Muscle of arm (tissue), 12 donors: ENCODE results near the gene SFTA2. TPM values are rescaled to one million over a fixed set of nuclear protein-coding genes. Genes with fewer than 3 reads are reported as not detected.

Experiments used
- DNase-seq: peaks from one replicate; pipeline ENCODE4 v3.0.0-alpha.2; 2013
- polyA plus RNA-seq, 12 donors: library from polyadenylated mRNA; unstranded; fragments of 120-200 nt; gene quantifications; one replicate each; pipeline ENCODE4 v1.2.1, GENCODE V29; 2013; ENCODE audit not compliant: insufficient read length in 12 of 12

Gene SFTA2
- polyA plus RNA-seq, 12 donors = 0.57 to 1.7 (median 0.90) TPM; not detected in 9

DNA sequence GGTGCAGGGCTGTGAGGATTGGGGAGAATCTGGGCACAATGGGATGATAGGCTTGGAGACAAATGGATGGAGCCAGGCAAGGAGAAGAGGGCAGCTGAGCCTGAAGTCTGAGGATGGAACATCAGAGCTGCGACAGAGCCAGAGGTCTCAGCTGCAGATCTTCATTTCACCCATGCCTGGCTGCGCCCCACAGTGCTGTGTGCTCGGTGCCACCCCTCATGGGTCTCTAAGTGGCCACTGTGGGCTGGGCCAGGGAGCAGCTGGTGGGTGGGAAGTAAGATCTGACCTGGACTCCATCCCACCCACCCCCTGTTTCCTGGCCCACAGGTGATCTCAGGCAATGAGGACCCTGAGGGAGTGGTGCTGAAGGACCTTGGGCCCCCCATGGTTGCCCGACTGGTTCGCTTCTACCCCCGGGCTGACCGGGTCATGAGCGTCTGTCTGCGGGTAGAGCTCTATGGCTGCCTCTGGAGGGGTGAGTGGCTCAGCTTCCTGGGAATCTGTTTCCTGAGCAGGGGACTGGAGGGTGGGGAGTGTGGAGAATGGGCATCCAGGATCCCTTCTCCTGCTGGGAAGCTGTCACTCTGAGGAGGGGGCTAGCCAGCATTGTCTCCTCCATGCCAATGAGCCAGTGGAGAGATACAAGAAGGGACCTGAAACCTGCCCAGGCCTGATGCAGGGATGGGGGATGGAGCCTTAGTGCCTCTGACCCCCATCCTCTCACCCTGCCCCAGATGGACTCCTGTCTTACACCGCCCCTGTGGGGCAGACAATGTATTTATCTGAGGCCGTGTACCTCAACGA lies 41.1 kb downstream of the SFTA2 start:
- no peak for DNase-seq

DNA sequence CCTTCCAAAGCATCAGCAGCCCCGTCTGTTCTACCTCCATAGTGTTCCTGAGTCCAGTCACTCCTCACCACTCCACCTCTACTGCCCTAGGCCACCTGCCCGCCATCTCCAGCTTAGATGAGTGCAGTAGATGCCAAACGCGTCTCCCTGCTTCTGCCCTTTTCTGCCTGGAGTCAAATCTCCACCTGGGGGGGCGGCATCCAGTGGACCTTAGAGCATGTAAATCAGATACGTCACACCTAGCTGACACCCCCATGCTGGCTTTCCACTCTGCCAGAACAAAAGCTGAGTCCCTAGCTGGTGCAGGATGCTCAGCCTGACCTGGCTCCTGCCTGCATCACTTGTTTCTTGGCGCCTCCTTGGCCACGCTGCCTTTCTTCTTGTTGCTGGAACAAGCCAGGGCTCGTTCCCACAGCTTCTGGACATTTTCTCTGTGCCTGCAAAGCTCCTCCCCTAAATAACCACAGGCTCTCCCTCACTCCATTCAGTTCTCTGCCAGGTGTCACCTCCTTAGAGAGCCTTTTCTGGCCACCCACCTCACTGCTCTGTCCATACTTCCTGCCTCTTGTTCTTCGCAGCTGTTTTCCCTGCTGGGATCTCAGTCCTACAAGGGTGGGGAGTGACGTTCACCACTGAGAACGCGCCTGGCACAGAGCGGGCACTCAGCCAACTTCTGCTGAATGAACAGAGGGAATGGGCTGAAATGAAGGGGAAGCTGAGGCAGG lies 41.9 kb downstream of the SFTA2 start:
- no peak for DNase-seq

DNA sequence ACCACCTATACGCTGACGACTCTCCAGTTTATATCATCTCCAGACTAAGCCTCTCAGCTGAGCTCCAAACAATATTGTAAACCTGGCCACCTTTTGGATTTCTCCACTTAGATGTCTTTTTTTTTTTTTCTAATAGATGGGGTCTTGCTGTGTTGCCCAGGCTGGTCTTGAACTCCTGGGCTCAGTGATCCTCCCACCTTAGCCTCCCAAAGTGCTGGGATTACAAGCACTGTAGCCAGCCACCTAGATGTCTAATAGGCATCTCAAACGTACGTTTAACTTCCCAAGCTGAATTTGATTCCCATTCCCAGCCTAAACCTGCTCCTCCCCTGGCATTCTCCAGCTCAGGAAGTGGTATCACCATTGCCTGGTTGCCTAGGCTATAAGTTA lies 42.5 kb downstream of the SFTA2 start:
- DNase-seq = no peak

DNA sequence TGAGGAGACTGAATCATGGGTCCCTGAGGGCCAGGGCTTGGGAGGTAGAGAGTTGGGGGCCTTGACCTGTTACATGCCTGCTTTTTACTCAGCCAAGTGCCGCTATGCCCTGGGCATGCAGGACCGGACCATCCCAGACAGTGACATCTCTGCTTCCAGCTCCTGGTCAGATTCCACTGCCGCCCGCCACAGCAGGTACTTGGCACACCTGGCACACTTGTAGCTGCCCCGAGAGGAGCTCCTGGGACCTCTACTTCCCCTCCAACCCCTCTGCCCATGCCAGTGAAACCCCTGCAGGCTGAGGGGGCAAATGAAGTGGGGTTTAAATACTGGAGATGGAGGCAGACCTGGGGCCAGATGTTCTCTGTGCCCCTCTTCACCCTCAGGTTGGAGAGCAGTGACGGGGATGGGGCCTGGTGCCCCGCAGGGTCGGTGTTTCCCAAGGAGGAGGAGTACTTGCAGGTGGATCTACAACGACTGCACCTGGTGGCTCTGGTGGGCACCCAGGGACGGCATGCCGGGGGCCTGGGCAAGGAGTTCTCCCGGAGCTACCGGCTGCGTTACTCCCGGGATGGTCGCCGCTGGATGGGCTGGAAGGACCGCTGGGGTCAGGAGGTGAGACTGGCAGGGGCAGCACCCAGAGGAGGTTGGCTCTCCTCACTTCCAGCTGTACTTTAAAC lies 43.0 kb downstream of the SFTA2 start:
- DNase-seq = no peak

DNA sequence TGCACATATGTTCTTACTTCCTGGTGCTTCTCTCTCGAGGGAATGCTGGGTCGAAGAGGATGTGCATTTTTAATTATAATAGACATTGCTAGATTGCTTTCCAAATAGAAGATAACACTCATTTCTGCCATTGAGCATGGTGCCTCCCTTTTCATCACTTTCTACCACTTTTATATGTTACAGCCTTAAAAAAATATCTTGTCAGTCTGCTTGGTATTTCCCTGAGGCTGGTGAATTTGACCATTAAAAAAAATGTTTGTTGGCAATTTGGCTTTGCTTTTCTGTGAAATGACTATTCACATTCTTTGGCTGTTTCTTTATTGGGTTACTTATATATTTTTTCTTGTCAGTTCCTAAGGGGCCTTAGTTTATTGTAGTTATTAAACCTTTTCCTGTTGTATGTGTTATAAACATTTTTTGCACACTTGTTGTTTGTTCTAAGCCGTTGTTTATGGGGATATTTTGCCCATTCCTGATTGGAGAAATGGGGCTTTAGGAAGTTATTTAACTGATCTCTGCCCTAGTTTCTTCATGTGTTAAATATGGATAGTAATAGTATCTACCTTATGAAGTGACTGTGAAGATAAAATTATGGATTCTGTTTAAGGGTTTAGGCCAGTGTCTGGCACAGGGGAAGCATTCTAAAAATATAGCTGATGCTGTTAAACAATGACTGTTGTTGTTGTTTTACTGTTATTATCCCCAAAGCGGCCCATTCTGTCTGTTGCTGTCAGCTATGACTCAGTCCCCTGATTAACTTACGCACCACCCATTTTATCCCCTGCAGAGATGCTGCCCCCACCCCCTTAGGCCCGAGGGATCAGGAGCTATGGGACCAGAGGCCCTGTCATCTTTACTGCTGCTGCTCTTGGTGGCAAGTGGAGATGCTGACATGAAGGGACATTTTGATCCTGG lies 43.8 kb downstream of the SFTA2 start:
- no peak for DNase-seq

DNA sequence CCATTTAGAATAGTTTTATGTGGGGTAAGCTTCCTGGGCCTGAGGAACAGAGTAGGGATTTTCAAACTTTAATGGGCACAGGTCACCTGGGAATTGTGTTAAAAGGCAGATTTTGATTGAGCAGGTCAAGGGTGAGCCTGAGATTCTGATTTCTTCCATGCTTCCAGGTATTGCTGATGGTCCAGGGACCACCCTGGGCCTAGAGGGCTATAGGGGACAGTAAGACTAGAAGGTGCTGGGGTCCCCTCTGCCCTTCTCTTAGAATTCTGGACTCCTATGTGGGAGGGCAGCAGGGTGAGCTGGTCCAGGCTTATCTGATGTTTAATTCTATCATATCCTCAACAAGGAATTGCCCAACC lies 45.1 kb downstream of the SFTA2 start:
- no peak for DNase-seq

DNA sequence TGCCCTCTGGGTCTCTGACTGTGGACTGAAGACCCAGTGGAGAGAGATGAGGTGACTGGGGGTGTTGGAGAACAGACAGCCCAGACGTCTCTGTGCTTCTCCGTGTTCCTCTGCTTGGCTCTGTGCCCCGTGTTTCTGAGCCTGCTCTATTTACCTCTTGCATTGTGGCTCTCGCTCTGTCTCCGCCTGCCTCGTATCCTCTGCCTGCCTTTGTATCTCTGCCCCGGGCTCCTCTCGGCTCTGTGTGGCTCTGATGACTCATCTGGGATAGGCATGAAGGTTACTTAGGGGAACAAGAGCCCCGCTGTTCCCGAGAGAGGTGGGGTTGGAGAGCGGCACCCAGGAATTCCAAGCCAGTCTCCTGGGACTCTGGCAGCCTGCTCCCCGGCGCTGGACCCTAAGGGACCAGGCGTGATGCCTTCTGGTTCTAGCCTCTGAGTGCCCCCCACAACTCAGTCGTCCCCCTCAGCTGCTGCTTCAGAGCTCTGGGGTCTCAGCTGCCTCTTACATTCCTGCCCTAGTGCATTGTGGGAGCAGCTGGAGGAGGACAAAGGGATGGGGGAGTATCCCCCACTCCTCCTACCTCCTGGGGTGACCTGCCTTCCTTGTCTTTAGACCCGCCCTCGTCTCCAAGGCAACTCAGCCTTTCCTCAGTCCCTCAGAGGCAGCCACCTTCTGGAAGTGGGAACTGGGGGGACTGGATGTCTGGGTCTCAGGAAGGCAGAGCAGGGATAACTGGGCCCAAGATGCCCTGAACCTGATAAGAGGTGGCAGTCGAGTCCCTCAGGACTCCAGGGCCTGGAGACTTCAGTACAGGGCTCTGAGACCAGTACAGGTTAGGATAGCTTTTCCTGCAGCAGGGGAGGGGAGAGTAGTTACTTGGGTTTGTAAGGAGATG lies 45.7 kb downstream of the SFTA2 start:
- peak; percentile 41 for DNase-seq

DNA sequence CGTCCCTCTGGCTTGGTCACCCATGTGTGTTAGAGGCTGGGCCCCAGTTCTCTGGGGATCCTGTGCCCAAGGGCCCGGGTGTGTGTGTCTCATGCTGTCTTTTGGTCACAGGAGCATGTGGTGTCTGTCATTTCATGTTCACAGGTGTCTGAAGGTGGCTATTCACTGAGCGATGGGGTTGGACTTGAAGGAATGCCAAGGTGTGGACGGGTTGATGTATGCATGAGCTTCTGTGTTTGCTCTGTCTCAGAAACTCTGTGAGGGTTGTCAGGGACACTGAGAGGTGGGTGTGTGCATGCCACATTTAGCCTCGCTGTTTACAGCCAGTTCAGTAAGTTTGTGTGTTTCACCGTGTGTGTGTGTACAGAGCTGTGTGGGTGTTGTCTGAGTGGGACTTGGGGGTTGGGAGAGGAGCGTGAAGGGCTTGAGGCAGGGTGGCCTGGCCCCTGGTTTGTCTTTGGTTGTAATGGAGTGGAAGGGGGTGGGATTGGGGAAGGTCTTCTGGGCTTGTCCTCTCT lies 46.4 kb downstream of the SFTA2 start:
- peak; percentile 26 for DNase-seq

DNA sequence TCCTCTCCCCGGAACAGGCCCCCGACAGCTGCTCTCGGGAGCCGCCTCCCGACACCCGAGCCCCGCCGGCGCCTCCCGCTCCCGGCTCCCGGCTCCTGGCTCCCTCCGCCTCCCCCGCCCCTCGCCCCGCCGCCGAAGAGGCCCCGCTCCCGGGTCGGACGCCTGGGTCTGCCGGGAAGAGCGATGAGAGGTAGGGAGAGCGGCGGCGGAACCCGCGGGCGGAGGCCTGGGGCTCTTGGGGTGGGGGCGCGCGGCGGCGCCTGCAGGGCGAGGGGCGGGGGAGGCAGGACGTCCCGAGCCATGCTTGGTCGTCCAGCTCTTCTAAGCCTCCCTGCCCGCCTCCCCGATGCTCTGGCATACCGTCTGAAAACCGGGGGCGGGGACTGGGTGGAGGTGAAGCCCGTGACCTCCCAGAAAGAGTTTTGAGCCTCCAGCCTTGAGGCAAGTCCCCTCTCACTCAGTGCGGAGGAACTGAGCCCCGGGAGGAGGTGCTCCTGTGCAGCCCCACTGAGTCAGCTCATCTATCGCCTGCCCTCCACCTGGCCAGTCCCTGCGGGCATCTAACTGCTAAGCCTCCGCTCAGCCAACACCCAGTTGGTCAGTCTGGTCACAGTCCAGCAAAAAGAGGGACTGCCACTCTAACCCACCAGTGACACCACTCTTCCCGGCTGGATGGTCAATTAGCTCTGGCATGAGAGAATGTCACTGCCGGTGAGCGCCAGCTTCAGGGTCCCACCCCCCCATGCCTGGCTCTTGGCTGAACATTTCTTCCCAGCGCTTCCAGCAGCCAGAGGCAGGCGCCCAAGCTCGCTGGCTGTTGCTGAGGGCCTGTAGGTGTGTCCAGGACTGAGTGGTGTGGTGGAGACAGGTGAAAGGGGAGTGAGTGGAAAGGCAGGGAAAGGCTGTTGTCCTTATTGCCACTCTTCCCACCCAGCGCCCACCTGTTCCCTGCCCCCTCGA lies 47.2 kb downstream of the SFTA2 start:
- DNase-seq = peak; percentile 42

DNA sequence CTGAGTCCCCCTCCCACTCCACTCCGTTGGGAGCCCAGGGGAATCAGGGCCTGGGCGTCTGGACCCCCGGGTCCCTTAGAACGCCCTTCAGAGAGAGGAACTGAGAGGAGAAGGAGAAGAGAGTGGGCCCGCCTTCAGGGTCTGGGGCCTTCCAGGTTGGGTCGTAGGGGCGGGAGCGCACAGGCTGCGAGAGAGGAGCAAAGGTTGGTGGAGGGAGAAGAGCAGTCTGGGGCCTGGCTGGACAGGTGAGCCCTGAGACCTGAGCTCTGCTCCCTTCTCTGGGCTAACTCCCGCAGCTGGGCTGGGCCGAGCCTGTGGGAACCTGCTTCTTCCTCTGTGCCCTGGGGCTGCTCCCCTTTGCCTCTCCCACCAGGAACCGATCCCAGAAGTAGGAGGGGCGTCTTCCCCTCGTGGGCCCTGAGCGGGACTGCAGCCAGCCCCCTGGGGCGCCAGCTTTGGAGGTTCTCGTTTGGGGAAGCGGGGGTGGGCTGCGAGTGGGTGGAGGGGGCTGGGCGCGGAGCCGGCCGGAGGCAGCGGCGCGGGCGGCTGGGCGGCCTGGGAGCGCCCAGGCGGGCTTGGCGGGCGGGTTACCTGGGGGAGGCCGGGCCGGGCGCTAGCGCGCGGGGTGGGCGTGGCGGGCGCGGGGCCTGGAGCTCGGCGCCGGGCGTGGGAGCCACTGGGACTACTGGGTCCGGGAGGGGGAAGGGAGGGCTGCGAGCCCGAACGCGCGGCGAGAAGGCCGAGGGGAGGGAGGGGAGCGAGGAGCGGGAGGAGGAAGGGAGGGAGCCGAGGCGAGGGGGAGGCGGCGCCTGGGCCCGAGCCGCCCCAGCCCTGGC lies 48.1 kb downstream of the SFTA2 start, which contains the start of gene DDR1:
DDR1 (plus strand) TSS at position 835 of the 836 bp plus-strand sequence. CDS start 4,211 bp downstream, outside the sequence.
- peak; percentile 86 for DNase-seq

DNA sequence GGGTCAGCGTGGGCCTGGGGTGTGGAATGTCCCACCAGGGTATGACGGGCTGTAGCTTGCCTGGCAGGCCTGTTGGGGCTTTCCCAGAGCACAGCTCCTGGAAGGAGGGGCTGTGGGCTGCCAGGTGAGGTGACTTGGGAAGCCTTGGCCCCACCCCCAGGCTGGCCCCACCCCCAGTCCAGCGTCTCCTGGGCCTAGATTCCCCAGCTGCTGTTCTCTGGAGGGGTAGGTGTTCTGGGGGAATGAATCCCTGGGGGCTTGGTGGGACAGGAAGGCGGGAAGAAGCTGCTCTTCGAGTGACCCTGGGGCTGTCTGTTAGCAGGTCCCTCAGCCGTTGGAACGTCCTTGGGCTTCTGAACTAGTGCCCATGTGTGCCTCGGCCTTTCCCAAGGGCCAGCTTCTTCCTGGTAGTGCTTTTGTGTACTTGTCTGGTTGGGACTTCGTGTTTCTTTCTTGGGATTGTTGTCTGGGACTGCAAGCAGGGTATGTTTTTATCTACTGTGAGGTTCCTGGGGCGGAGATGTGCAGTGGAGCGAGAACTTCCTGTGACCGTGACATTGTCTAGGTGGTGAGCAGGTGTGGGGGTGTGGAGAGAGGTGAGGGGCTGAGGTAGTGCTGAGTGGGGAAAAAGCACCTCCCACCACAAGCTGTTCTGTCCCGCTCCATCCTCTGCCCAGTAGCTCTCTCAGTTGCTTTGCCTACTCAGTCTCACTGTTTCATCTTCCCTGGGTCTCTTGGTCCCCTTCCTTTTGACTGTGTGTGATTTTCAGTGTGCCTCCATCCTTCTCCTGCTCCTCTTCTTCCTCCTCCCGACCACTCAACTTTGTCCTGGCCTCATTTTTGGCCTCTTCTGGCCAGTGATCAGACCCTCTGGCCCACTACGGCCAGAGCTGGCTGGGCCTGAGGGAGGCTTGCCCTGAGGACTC lies 48.9 kb downstream of the SFTA2 start:
- DNase-seq = no peak

DNA sequence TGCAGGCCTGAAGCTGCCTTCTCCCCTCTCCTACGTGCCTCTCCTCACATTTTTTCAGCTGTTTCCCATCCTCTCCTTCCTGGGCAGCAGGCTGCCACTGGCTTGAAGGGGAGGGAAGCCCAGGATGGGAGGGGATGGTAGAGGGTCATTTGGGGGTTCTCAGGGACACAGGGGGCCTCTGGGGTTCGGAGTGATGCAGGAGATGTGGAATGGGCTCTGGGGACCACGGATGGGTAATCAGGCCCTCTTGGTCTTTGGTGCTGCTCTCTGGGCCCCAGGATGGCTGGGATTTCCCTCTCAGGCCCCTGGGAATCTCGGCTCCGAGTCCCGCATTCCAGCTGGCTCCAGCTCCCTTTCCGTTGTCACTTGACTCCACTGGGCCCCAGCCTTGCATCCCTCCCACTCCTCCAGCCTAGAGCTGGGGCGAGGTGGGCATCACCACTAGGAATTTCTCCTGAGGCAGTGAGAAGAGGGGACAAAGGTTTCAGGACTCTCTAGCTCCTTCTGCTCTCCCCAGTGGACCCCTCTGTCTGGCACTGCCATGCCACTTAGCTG lies 49.7 kb downstream of the SFTA2 start:
- peak; percentile 25 for DNase-seq

DNA sequence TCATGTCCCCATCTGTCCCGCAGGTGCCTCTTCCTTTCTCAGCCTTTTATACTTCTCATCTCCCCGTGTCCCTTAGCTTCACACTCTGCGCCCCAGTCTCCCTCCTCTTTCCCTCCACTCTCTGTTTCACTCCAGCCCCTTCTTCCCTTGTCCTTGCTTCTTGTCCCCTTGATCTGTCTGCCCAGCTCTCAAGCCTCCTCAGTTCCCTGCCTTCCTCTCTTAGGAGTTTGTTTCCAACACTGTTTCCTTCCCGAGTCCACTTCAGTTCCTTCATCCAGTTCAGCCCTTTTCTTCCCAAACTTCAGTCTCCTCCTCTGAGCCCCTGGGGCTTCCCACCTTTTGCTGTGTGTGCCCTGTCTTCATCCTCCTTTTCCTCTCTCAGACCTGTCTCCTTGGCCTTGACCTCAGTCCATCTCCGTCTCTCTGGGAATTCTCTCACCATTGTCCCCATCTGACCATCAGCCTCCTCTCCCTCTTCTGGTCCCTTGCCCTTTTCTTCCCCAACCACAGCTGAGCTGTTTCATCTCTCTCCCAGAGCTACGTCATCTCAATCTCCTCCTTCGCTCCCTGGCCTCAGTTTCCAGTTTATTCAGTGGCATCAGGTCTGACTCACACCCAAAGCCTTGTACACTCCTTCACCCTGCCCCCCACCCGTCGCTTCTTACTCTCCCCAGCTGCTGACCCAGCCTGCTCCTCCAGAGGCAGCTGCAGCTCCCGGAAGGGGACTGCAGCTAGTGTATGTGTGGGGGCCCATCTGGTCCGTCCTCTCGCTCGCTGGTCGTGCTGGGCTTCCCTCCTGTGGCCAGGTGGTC lies 50.4 kb downstream of the SFTA2 start:
- DNase-seq = peak; percentile 20
